Osteoblast (primary cell): Measurements from ENCODE around the gene GRAP. TPM values are rescaled to one million over a fixed set of nuclear protein-coding genes. Genes with fewer than 3 reads are reported as not detected.

Source experiments
- DNase-seq: peaks from one replicate; pipeline ENCODE4 v3.0.0; 2011; ENCODE audit warnings: low spot score, mixed read lengths; ENCODE audit not compliant: insufficient read length; ENCODE audit errors: missing footprints
- H2AFZ ChIP-seq: 2 replicates; pipeline ENCODE4 v1.6.0; 2011; ENCODE audit warnings: mild to moderate bottlenecking, low read length
- H3K27ac ChIP-seq: 2 replicates; pipeline ENCODE4 v1.5.1; 2011; ENCODE audit warnings: mild to moderate bottlenecking, low read depth, low read length, moderate library complexity
- H3K27me3 ChIP-seq: 2 replicates; pipeline ENCODE4 v1.6.0; 2012; ENCODE audit warnings: mild to moderate bottlenecking, control low read depth, inconsistent platforms, low read length, moderate library complexity; ENCODE audit not compliant: insufficient read depth
- H3K36me3 ChIP-seq: 2 replicates; pipeline ENCODE4 v1.5.1; 2011; ENCODE audit warnings: mild to moderate bottlenecking, low read length, control low read depth, moderate library complexity; ENCODE audit not compliant: insufficient read depth
- H3K4me1 ChIP-seq: 2 replicates; pipeline ENCODE4 v1.5.1; 2011; ENCODE audit warnings: mild to moderate bottlenecking, low read length, control low read depth, moderate library complexity; ENCODE audit not compliant: insufficient read depth
- H3K4me2 ChIP-seq: 2 replicates; pipeline ENCODE4 v1.6.0; 2011; ENCODE audit warnings: mild to moderate bottlenecking, low read length; ENCODE audit not compliant: insufficient read depth
- H3K4me3 ChIP-seq: fragments of 200-600 bp; sonication (generic); 3 replicates; pipeline ENCODE4 v1.5.1; 2012; ENCODE audit warnings: mild to moderate bottlenecking, low read length, inconsistent platforms; ENCODE audit not compliant: insufficient read depth
- H3K79me2 ChIP-seq: 2 replicates; pipeline ENCODE4 v1.6.0; 2012; ENCODE audit warnings: mild to moderate bottlenecking, low read length, control low read depth, inconsistent platforms; ENCODE audit not compliant: insufficient read depth
- H3K9me3 ChIP-seq: 2 replicates; pipeline ENCODE4 v1.5.1; 2011; ENCODE audit warnings: low read depth, low read length, control low read depth
- H4K20me1 ChIP-seq: 2 replicates; pipeline ENCODE4 v1.6.0; 2012; ENCODE audit warnings: mild to moderate bottlenecking, low read length, control low read depth; ENCODE audit not compliant: insufficient read depth
- CTCF ChIP-seq: IDR thresholded peaks from 2 replicates; pipeline ENCODE4 v1.5.1; 2011; ENCODE audit warnings: mild to moderate bottlenecking, low read depth, low read length, moderate library complexity; ENCODE audit errors: extremely low read depth
- total RNA-seq: library from RNA; depleted of rRNA; stranded (reverse); fragments of >200 nt; gene quantifications from 2 replicates; pipeline ENCODE4 v1.2.3, GENCODE V29; 2012

The GRAP gene
- total RNA-seq, 1 donor: not detected

- peaks cover 52% of the 10 kb centered on the region for H4K20me1 ChIP-seq
- peaks cover 97% of the 10 kb centered on the region for H3K79me2 ChIP-seq
- DNase-seq: no peak
- no peak overlapping the region for H3K27ac ChIP-seq
- no peaks in the 10 kb centered on the region for H3K9me3 ChIP-seq
- H3K27me3 ChIP-seq: no peaks in the 10 kb centered on the region
- no peak overlapping the region for H2AFZ ChIP-seq
- no peak overlapping the region for H3K4me3 ChIP-seq
- peaks cover 25% of the 10 kb centered on the region for H3K4me1 ChIP-seq
- peaks cover 29% of the 10 kb centered on the region for H3K36me3 ChIP-seq
- H3K4me2 ChIP-seq: no peak overlapping the region
- TF ChIP-seq CTCF: no peak
These were observed 49.0 kb downstream of the GRAP start for GRCh38 chr17:18997650-18998196.

- H3K9me3 ChIP-seq: no peaks in the 10 kb centered on the region
- H3K27ac ChIP-seq: no peak overlapping the region
- H4K20me1 ChIP-seq: peaks cover 48% of the 10 kb centered on the region
- H3K36me3 ChIP-seq: peaks cover 29% of the 10 kb centered on the region
- H3K4me2 ChIP-seq: no peak overlapping the region
- H3K27me3 ChIP-seq: no peaks in the 10 kb centered on the region
- H3K79me2 ChIP-seq: peaks cover 97% of the 10 kb centered on the region
- DNase-seq: no peak
- peaks cover 13% of the 10 kb centered on the region for H3K4me1 ChIP-seq
- H3K4me3 ChIP-seq: no peak overlapping the region
- H2AFZ ChIP-seq: no peak overlapping the region
- no peak for TF ChIP-seq CTCF
These were observed 50.3 kb downstream of the GRAP start for GRCh38 chr17:18996458-18996857.

- peaks cover 96% of the 10 kb centered on the region for H3K79me2 ChIP-seq
- no peaks in the 10 kb centered on the region for H3K9me3 ChIP-seq
- no peak overlapping the region for H3K4me2 ChIP-seq
- H2AFZ ChIP-seq: no peak overlapping the region
- H4K20me1 ChIP-seq: peaks cover 50% of the 10 kb centered on the region
- no peak for DNase-seq
- H3K36me3 ChIP-seq: peaks cover 26% of the 10 kb centered on the region
- TF ChIP-seq CTCF: no peak
- H3K27ac ChIP-seq: no peak overlapping the region
- H3K4me3 ChIP-seq: no peak overlapping the region
- no peaks in the 10 kb centered on the region for H3K27me3 ChIP-seq
- peaks cover under 1% of the 10 kb centered on the region for H3K4me1 ChIP-seq
These were observed 51.5 kb downstream of the GRAP start for GRCh38 chr17:18995220-18995619.

- Histone ChIP-seq H3K27ac (no peak overlapping the region), H3K27me3 (no peaks in the 10 kb centered on the region), H3K36me3 (peaks cover 22% of the 10 kb centered on the region), H3K4me3 (no peak overlapping the region), H3K9me3 (no peaks in the 10 kb centered on the region), H3K4me1 (no peaks in the 10 kb centered on the region), H3K79me2 (peaks cover 96% of the 10 kb centered on the region), H3K4me2 (no peak overlapping the region), H4K20me1 (peaks cover 49% of the 10 kb centered on the region), H2AFZ (no peak overlapping the region)
- no peak for DNase-seq
- TF ChIP-seq CTCF: no peak
These were observed 52.1 kb downstream of the GRAP start for GRCh38 chr17:18994631-18995030.
